GM21526 (cell line): ENCODE measurements around the gene TIMP1.

Experiments used
- ATAC-seq: cut with Tn5 transposase; IDR thresholded peaks from one replicate; pipeline ENCODE4 v1.9.1; 2021; ENCODE audit warnings: moderate library complexity; ENCODE audit not compliant: unreplicated experiment, low FRiP score

Gene TIMP1

GRCh38 chrX:47632666-47633065, 50.4 kb downstream of the TIMP1 start:
- ATAC-seq, result no peak

- no peak for ATAC-seq
Observed at GRCh38 chrX:47633689-47634590, 51.7 kb downstream of the TIMP1 start.

GRCh38 chrX:47634871-47635575, 52.8 kb downstream of the TIMP1 start:
- ATAC-seq, result no peak
